Umbilical cord (tissue), 2 donors: ENCODE measurements around the gene MAPK13. TPM values are rescaled to one million over a fixed set of nuclear protein-coding genes. Genes with fewer than 3 reads are reported as not detected.
"Not testable (repeated sequence)": the region's sequence is repeated elsewhere in the genome, so short reads cannot be mapped to it uniquely, and the experiment has no call there.

Source experiments
- DNase-seq: peaks from one replicate; pipeline ENCODE4 v3.0.0-alpha.2; 2015; ENCODE audit warnings: low spot score
- total RNA-seq: library from RNA; depleted of rRNA; stranded (reverse); fragments of >200 nt; gene quantifications from one replicate; pipeline ENCODE4 v1.2.3, GENCODE V29; 2014; ENCODE audit warnings: low replicate concordance; ENCODE audit not compliant: insufficient read depth

Gene MAPK13
- total RNA-seq, 1 donor from 2014 or later: 19.3 TPM

- DNase-seq: no peak
These were observed 2.8 kb upstream of the MAPK13 start for GRCh38 chr6:36127462-36128016.

- no peak for DNase-seq
These were observed 2.2 kb upstream of the MAPK13 start for GRCh38 chr6:36128073-36128472.

DNA sequence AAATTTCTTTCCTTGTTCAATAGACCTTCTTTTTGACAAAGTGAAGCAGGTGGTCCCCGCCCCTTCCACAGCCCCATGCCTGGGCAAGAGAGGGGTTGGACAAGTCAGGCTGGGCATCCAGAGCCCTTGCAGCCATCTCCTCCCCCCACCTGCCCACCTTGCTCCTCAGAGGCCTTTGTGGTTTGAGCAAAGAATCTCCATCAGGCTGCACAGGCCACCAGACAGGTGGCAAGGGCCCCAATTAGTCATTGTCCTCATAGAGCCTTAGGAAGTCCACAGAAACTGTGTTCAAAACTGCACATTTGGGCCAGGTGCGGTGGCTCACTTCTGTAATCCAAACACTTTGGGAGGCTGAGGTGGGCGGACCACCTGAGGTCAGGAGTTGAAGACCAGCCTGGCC, 1.5 kb upstream of the MAPK13 start:
- no peak for DNase-seq

DNA sequence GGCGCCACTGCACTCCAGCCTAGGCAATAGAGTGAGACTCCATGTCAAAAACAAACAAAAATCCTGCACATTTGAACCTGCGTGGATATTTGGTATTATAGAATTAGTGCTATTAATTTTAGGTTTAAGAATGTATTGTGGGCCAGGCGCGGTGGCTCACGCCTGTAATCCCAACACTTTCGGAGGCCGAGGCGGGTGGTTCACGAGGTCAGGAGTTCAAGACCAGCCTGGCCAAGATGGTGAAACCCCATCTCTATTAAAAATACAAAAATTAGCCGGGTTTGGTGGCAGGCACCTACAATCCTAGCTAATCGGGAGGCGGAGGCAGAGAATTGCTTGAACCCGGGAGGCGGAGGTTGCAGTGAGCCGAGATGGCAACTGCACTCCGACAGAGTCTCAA, 979 bp upstream of the MAPK13 start:
- not testable (repeated sequence) for DNase-seq

DNA sequence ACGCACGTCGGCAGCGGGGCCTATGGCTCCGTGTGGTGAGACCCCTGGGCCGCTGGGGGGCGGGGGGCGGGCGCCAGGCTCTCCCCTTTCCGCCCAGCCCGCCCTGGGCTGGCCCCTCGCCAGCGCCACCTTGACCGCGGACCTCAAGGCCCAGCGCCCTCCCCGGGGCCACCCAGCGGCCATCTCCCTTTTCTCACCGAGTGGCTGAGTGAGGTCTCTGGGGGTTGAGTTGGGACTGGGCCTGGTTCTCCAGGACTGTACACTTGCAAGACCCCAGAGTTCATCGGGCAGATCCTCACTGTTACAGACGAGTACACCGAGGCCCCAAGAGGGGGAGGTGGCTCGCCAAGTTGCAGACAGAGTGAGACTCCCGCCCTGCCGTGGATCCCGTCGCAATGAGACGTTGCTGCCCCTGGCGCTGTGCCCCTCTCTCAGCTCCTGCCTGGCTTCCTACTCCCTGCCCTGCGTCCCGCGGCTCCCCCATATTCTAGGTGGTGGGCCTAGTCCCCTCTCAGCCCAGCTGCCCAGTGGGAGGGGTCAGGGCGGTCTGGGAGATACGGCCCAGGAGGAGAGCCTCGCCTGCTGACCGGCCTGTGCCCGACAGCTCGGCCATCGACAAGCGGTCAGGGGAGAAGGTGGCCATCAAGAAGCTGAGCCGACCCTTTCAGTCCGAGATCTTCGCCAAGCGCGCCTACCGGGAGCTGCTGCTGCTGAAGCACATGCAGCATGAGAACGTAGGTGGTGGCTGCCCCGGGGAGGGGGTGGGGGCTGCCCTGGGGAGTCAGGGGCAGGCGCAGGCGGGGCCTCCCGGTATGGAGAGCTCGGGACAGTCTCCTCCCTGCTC, 576 bp downstream of the MAPK13 start:
- peak; percentile 67 for DNase-seq

GRCh38 chr6:36131511-36132245, 1.4 kb downstream of the MAPK13 start:
- peak; percentile 88 for DNase-seq

GRCh38 chr6:36132246-36132895, 2.1 kb downstream of the MAPK13 start:
- peak; percentile 63 for DNase-seq

- no peak for DNase-seq
These were observed 2.8 kb downstream of the MAPK13 start for GRCh38 chr6:36133148-36133547.

DNA sequence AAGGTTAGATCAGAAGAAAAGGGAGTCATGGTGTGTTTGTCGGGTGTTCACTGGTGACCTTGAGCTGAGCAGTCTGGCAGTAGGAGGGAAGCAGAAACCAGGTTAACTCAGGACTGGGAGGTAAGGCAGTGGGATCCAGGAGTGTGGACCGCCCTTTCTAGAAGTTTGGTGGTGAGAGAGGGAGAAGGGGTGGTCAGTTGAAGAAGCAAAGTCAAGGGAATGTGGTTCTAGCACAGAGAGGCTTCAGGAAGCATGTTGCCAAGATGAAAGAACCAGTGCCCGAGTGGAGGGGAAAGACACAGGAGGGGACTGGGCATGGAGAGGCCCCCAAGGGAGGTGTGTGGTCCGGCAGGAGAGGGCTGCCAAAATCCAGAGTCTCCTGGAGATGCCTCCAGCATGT, 3.6 kb downstream of the MAPK13 start:
- no peak for DNase-seq

DNA sequence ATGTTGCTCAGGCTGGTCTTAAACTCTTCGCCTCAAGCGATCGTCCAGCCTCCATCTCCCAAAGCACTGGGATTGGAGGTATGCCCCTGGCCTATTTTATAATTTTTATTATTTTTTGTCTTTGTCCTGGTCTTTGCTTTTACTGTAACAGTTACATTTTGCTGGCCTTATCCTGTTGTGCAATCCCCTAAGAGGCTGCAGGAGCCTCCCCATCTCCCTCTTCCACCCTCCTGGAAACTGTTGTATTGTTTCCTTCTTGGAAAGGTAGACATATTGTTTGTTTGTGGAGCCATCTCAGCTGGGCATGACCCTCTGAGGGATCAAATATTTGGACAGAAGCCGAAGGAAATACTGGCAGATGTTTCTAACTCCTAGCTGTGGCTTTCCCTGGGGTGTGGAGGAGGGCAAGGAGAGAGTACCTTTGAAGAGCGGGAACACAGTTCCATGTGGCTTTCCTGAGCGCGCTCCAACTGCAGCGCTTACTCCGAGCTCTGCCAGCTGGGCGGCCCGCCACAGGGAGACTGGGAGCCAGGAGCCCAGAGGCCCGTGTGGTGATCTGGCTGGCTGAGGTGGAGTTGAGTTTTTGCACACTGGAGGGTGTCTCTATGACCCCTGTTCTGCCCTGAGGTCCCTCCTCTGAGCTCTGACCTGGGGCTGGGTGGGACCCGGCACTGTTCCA, 4.9 kb downstream of the MAPK13 start:
- no peak for DNase-seq

DNA sequence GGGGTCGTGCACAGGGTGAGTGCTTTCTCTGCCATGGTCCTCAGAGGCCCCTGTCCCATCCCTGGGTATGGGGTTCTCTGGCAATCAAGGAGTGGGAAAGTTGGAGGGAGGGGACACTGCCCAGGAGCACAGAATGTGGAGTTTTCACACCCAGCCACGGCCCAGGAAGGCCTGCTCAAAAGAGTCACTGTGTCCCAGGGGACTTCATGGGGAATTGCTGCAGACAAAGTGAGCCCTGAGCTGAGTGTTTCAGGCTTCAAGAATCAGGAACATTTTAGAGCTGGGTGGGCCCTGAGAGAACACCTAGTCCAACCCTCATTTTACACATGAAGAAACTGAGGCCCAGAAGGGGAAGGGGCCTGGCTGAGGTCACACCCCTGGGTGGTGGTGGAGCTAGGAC, 5.7 kb downstream of the MAPK13 start:
- no peak for DNase-seq

GRCh38 chr6:36136551-36136950, 6.2 kb downstream of the MAPK13 start:
- DNase-seq: no peak

- peak; percentile 47 for DNase-seq
These were observed 8.4 kb downstream of the MAPK13 start for GRCh38 chr6:36138667-36139066.

DNA sequence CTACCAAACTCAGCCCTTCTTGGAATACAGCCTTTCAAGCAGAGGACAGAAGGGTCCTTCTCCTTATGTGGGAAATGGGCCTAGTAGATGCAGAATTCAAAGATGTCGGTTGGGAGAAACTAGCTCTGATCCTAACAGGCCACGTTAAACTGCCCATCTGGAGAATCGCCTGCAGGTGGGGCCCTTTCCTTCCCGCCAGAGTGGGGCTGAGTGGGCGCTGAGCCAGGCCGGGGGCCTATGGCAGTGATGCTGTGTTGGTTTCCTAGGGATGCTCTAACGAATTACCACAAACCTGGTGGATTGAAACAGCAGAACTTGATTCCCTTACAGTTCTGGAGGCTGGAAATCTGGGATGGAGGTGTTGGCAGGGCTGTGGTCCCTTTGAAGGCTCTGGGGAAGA, 9.1 kb downstream of the MAPK13 start:
- no peak for DNase-seq

GRCh38 chr6:36139991-36140710, 9.8 kb downstream of the MAPK13 start:
- DNase-seq: no peak

DNA sequence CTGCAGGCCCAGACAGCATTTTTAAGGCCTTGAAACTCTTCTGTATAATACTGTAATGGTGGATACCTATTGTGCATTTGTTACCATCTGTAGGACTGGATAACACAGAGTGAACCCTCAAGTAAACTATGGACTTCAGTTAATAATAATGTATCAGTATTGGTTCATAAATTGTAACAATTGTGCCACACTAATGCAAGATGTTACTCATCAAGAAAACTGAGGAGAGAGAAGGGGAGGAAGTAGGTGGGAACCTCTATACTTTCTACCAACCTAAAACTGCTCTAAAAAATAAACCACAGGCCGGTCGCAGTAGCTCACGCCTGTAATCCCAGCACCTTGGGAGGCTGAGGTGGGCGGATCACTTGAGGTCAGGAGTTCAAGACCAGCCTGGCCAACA, 10.8 kb downstream of the MAPK13 start:
- no peak for DNase-seq

DNA sequence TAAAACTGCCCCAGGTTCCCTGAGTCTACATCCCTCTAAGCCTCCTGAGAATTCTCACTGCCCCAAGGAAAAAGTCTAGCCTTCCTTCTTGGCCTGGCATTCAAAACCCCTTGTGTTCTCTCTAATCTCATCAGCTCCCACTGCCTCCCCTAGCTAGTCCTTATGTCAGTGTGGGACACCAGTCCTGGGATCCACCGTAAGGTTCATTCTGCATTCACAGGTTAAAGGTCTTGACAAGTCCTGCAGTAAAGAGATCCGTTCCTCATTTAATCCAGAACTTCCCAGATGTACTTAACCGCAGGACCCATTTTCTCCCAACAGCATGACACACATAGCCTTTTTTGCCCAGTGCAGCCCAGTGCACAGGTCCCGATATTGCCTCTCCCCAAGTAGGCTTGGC, 11.6 kb downstream of the MAPK13 start:
- no peak for DNase-seq

- DNase-seq: no peak
These were observed 12.9 kb downstream of the MAPK13 start for GRCh38 chr6:36142971-36143838.

DNA sequence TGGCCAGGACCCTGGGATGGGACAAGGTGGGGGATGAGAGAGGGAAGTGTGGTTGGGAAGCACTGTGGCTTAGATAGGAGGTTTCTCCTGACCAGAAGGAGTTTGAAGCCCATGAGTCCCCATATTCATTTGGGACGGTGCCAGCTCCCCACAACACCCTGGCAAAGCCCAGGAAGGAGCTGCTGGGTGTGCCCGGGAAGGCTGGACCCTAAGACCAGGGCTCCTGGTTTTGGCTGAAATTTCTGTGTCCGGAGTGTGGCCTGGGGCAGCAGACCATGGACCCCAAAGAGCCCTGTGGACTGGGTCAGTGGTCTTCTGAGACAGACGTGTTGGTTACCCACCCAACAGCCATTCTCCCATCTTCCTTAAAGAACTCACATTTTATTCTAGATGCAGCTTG, 15.2 kb downstream of the MAPK13 start:
- DNase-seq: no peak

DNA sequence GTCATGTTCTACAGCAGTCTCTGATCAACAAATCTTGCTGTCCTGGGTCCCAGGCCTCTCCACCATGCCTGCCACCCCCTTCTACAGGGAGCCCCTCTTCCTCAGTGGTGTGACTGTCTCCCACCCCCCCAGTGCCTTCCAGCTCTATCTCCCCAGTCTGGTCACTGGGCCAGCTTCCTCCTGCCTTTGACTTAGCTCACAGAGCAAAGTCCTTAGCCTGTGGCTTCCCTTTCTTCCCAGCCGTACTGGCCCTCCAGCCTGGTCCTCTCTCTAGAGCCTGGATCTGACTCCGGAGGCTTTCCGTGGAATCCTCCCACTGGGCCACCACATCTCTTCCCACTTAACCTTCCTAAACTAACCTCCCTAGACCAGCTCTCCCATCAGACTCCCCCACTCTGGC, 17.0 kb downstream of the MAPK13 start:
- no peak for DNase-seq
